HG03558 (cell line): ENCODE measurements around the gene SSBP2.
"Not testable (repeated sequence)": the region's sequence is repeated elsewhere in the genome, so short reads cannot be mapped to it uniquely, and the experiment has no call there.

Experiments used
- ATAC-seq: cut with Tn5 transposase; IDR thresholded peaks from one replicate; pipeline ENCODE4 v1.9.1; 2021; ENCODE audit warnings: moderate number of reproducible peaks; ENCODE audit not compliant: unreplicated experiment; ENCODE audit errors: extremely low read depth

SSBP2 gene

GRCh38 chr5:81685471-81685870 lies 65.4 kb downstream of the SSBP2 start:
- no peak for ATAC-seq

- ATAC-seq: no peak
These were observed 71.0 kb downstream of the SSBP2 start for GRCh38 chr5:81679885-81680284.

GRCh38 chr5:81675420-81675819 lies 75.5 kb downstream of the SSBP2 start:
- no peak for ATAC-seq

- no peak for ATAC-seq
These were observed 85.1 kb downstream of the SSBP2 start for GRCh38 chr5:81665795-81666194.

GRCh38 chr5:81660624-81661023 lies 90.3 kb downstream of the SSBP2 start:
- ATAC-seq: not testable (repeated sequence)

GRCh38 chr5:81657386-81657785 lies 93.5 kb downstream of the SSBP2 start:
- no peak for ATAC-seq

GRCh38 chr5:81656783-81657182 lies 94.1 kb downstream of the SSBP2 start:
- ATAC-seq: no peak

- no peak for ATAC-seq
These were observed 99.9 kb downstream of the SSBP2 start for GRCh38 chr5:81650987-81651386.

- no peak for ATAC-seq
These were observed 104.4 kb downstream of the SSBP2 start for GRCh38 chr5:81646469-81646995.

- no peak for ATAC-seq
These were observed 108.7 kb downstream of the SSBP2 start for GRCh38 chr5:81642210-81642609.

- ATAC-seq: no peak
These were observed 111.3 kb downstream of the SSBP2 start for GRCh38 chr5:81639556-81639955.

GRCh38 chr5:81638471-81638870 lies 112.4 kb downstream of the SSBP2 start:
- ATAC-seq: no peak

- ATAC-seq: no peak
These were observed 117.0 kb downstream of the SSBP2 start for GRCh38 chr5:81633891-81634290.

- ATAC-seq: no peak
These were observed 117.4 kb downstream of the SSBP2 start for GRCh38 chr5:81633471-81633870.

GRCh38 chr5:81632679-81633078 lies 118.2 kb downstream of the SSBP2 start:
- no peak for ATAC-seq

GRCh38 chr5:81631621-81632020 lies 119.3 kb downstream of the SSBP2 start:
- ATAC-seq: no peak

GRCh38 chr5:81631124-81631523 lies 119.8 kb downstream of the SSBP2 start:
- no peak for ATAC-seq

- no peak for ATAC-seq
These were observed 120.2 kb downstream of the SSBP2 start for GRCh38 chr5:81630684-81631083.

GRCh38 chr5:81629986-81630385 lies 120.9 kb downstream of the SSBP2 start:
- ATAC-seq: no peak

- ATAC-seq: not testable (repeated sequence)
These were observed 122.8 kb downstream of the SSBP2 start for GRCh38 chr5:81628061-81628460.

- ATAC-seq: no peak
These were observed 124.4 kb downstream of the SSBP2 start for GRCh38 chr5:81626524-81626923.

- ATAC-seq: no peak
These were observed 141.0 kb downstream of the SSBP2 start for GRCh38 chr5:81609810-81610375.
